Ishikawa (cell line): ENCODE data around the gene ARHGAP26.

ENCODE experiments used
- CEBPB ChIP-seq: IDR thresholded peaks from 2 replicates; pipeline ENCODE4 v1.6.1; 2012
- CREB1 ChIP-seq: IDR thresholded peaks from 2 replicates; pipeline ENCODE4 v1.6.1; 2012; ENCODE audit warnings: low read depth
- EP300 ChIP-seq: IDR thresholded peaks from 2 replicates; pipeline ENCODE4 v1.6.1; 2012; ENCODE audit warnings: borderline replicate concordance
- NFIC ChIP-seq: IDR thresholded peaks from 2 replicates; pipeline ENCODE4 v1.6.1; 2012
- TCF12 ChIP-seq: IDR thresholded peaks from 2 replicates; pipeline ENCODE4 v1.6.1; 2012; ENCODE audit warnings: low read depth
- USF1 ChIP-seq: IDR thresholded peaks from 2 replicates; pipeline ENCODE4 v1.6.1; 2012

GRCh38 chr5:143014017-143014651 is 244.0 kb downstream of the ARHGAP26 start:
- TF ChIP-seq USF1 (no peak), TCF12 (no peak), CEBPB (no peak), CREB1 (no peak), NFIC (no peak), EP300 (no peak)
